IMR-90 (cell line): Measurements from ENCODE around the gene DOCK1. TPM values are rescaled to one million over a fixed set of nuclear protein-coding genes. Genes with fewer than 3 reads are reported as not detected.

Source experiments
- ATAC-seq: fragments of 200-7000 bp; cut with Tn5 transposase; 2 replicates; pipeline ENCODE4 v1.9.1; 2020; ENCODE audit warnings: low read depth, mild to moderate bottlenecking, moderate library complexity
- BruUV-seq: library from RNA; stranded (reverse); fragments of 400-500 nt; replicated peaks from 2 replicates; lab custom pipeline; 2021; lab: Mats Ljungman, UMichigan
- CTCF ChIA-PET: fragments of 300-600 bp; formaldehyde crosslinking; extraction: SDS; loops from one replicate; lab custom pipeline; 2021; ENCODE audit warnings: antibody characterized with exemption; lab: Yijun Ruan, JAX
- POLR2A ChIA-PET: fragments of 300-600 bp; sonication (Branson Sonifier 250); formaldehyde crosslinking; loops from one replicate; lab custom pipeline; 2022; ENCODE audit warnings: antibody characterized with exemption; ENCODE audit not compliant: unreplicated experiment; lab: Charles Lee
- DNase-seq: peaks from one replicate; pipeline ENCODE4 v3.0.0; 2013
- H2AFZ ChIP-seq: replicated peaks from 2 replicates; pipeline ENCODE3; 2013; ENCODE audit warnings: low read length, mild to moderate bottlenecking; ENCODE audit not compliant: poor library complexity
- H2AK5ac ChIP-seq: 2 replicates; pipeline ENCODE4 v1.6.1; 2013; ENCODE audit warnings: low read depth, low read length, inconsistent platforms
- H2AK9ac ChIP-seq: replicated peaks from 2 replicates; pipeline ENCODE3; 2013; ENCODE audit warnings: mild to moderate bottlenecking, low read depth, low read length, moderate library complexity; ENCODE audit not compliant: poor library complexity
- H2BK120ac ChIP-seq: 2 replicates; pipeline ENCODE4 v1.6.1; 2013; ENCODE audit warnings: low read depth, low read length, inconsistent platforms
- H2BK15ac ChIP-seq: 3 replicates; pipeline ENCODE4 v1.6.1; 2013; ENCODE audit warnings: low read depth, low read length, inconsistent platforms
- H2BK20ac ChIP-seq: 2 replicates; pipeline ENCODE4 v1.6.1; 2013; ENCODE audit warnings: low read depth, mild to moderate bottlenecking, inconsistent platforms, low read length, moderate library complexity
- H2BK5ac ChIP-seq: 2 replicates; pipeline ENCODE4 v1.6.1; 2013; ENCODE audit warnings: mild to moderate bottlenecking, low read depth, low read length, inconsistent platforms; ENCODE audit not compliant: poor library complexity, severe bottlenecking
- H3K14ac ChIP-seq: replicated peaks from 2 replicates; pipeline ENCODE4 v1.6.1; 2013; ENCODE audit warnings: low read depth, low read length, inconsistent platforms
- H3K18ac ChIP-seq: 2 replicates; pipeline ENCODE4 v1.6.1; 2013; ENCODE audit warnings: low read depth, low read length, control low read depth
- H3K23ac ChIP-seq: 2 replicates; pipeline ENCODE4 v1.6.1; 2013; ENCODE audit warnings: low read depth, low read length, inconsistent platforms
- H3K27ac ChIP-seq: 2 replicates; pipeline ENCODE4 v1.5.1; 2013; ENCODE audit warnings: mild to moderate bottlenecking, control low read depth, low read length; ENCODE audit not compliant: insufficient read depth
- H3K27me3 ChIP-seq: 2 replicates; pipeline ENCODE4 v1.6.1; 2013; ENCODE audit warnings: low read length; ENCODE audit not compliant: control insufficient read depth, insufficient read depth
- H3K36me3 ChIP-seq: 2 replicates; pipeline ENCODE4 v1.6.1; 2013; ENCODE audit warnings: low read length, mixed read lengths; ENCODE audit not compliant: control insufficient read depth, insufficient read depth
- H3K4ac ChIP-seq: 2 replicates; pipeline ENCODE4 v1.6.1; 2013; ENCODE audit warnings: low read depth, low read length, inconsistent platforms
- H3K4me1 ChIP-seq: 2 replicates; pipeline ENCODE4 v1.6.1; 2013; ENCODE audit warnings: low read length, mixed read lengths; ENCODE audit not compliant: control insufficient read depth, insufficient read depth
- H3K4me2 ChIP-seq: 2 replicates; pipeline ENCODE4 v1.6.1; 2013; ENCODE audit warnings: low read depth, mild to moderate bottlenecking, control low read depth, low read length, moderate library complexity
- H3K4me3 ChIP-seq: 2 replicates; pipeline ENCODE4 v1.5.1; 2013; ENCODE audit warnings: low read depth, mild to moderate bottlenecking, control low read depth, low read length, moderate library complexity; ENCODE audit not compliant: insufficient read depth
- H3K56ac ChIP-seq: 2 replicates; pipeline ENCODE4 v1.6.1; 2013; ENCODE audit warnings: low read length, inconsistent platforms; ENCODE audit not compliant: insufficient read depth; ENCODE audit errors: extremely low read depth
- H3K79me1 ChIP-seq, 2 experiments: 2 replicates each; pipeline ENCODE4 v1.6.1; 2013; ENCODE audit warnings: low read length in 2 of 2, inconsistent platforms in 1 of 2, low read depth in 1 of 2
- H3K9ac ChIP-seq: 2 replicates; pipeline ENCODE4 v1.6.1; 2013; ENCODE audit warnings: low read depth, low read length, control low read depth
- H3K9me1 ChIP-seq: 2 replicates; pipeline ENCODE4 v1.6.1; 2013; ENCODE audit warnings: low read length, inconsistent platforms; ENCODE audit not compliant: insufficient read depth
- H3K9me3 ChIP-seq: 2 replicates; pipeline ENCODE4 v1.6.1; 2013; ENCODE audit warnings: low read length; ENCODE audit not compliant: control insufficient read depth, insufficient read depth
- H4K20me1 ChIP-seq: 2 replicates; pipeline ENCODE4 v1.6.1; 2013; ENCODE audit warnings: low read length, inconsistent platforms; ENCODE audit not compliant: insufficient read depth
- H4K5ac ChIP-seq: 2 replicates; pipeline ENCODE4 v1.6.1; 2013; ENCODE audit warnings: mild to moderate bottlenecking, low read depth, low read length, control low read depth
- H4K8ac ChIP-seq, 2 experiments: 2 replicates each; pipeline ENCODE4 v1.6.1; 2013; ENCODE audit warnings: low read depth in 2 of 2, low read length in 2 of 2, control low read depth in 1 of 2, inconsistent platforms in 1 of 2
- H4K91ac ChIP-seq: 2 replicates; pipeline ENCODE4 v1.6.1; 2013; ENCODE audit warnings: low read depth, low read length, inconsistent platforms; ENCODE audit not compliant: insufficient read depth
- BHLHE40 ChIP-seq: fragments of 150-350 bp; IDR thresholded peaks from 2 replicates; pipeline ENCODE4 v1.6.1; 2016; ENCODE audit warnings: mild to moderate bottlenecking, low read depth, low read length
- MXI1 ChIP-seq: IDR thresholded peaks from 2 replicates; pipeline ENCODE4 v1.6.1; 2012; ENCODE audit warnings: low read depth, mild to moderate bottlenecking, low read length, moderate library complexity, borderline replicate concordance
- SMC3 ChIP-seq: fragments of 150-350 bp; IDR thresholded peaks from 2 replicates; pipeline ENCODE4 v1.6.1; 2016; ENCODE audit warnings: low read depth, mild to moderate bottlenecking, antibody characterized with exemption, low read length, moderate library complexity
- WGBS, 2 experiments: methylation state at CpG; one replicate each; pipeline versions ENCODE4 v1.1.5 to v1.1.7; 2013; ENCODE audit warnings: missing lambda C conversion rate in 2 of 2; ENCODE audit not compliant: insufficient read length in 1 of 2; ENCODE audit errors: extremely low coverage in 2 of 2; 5-methylcytosine and 5-hydroxymethylcytosine counted together
- dilution Hi-C: fragments of 300-500 bp; cut with HindIII; formaldehyde crosslinking; loops from one replicate; pipeline ENCODE4 v1.14.3; 2018; ENCODE audit warnings: low sequenced_read_pairs; ENCODE audit not compliant: unreplicated experiment
- in situ Hi-C: fragments of 300-500 bp; cut with MboI; formaldehyde crosslinking; loops from 3 replicates; pipeline ENCODE4 v1.14.3; 2019; ENCODE audit warnings: low sequenced_read_pairs, inconsistent platforms, mixed read lengths
- intact Hi-C: fragments of 100-400 bp; cut with micrococcal nuclease; formaldehyde crosslinking; loops from 2 replicates; pipeline ENCODE4 v1.10.0; 2022
- polyA plus RNA-seq, 3 experiments: library from polyadenylated mRNA; depleted of rRNA; stranded (reverse); fragments of >200 nt; gene quantifications; 2 replicates each; pipeline ENCODE4 v1.2.3, GENCODE V29; 2012; ENCODE audit warnings: low replicate concordance in 1 of 3
- total RNA-seq: library from RNA; depleted of rRNA; stranded (reverse); fragments of >200 nt; gene quantifications from 2 replicates; pipeline ENCODE4 v1.2.3, GENCODE V29; 2012
- TF ChIP-seq, protein P1 (sequence below): conservative IDR thresholded peaks from 2 replicates; pipeline ENCODE4 v1.5.1; 2012; ENCODE audit warnings: mild to moderate bottlenecking, low read depth, low read length, improper control_type of control experiment

The DOCK1 gene
- total and polyA plus RNA-seq, 2 of the 4 experiments (the other 2 are of a cell fraction) = 28.2 to 71.0 TPM

DNA sequence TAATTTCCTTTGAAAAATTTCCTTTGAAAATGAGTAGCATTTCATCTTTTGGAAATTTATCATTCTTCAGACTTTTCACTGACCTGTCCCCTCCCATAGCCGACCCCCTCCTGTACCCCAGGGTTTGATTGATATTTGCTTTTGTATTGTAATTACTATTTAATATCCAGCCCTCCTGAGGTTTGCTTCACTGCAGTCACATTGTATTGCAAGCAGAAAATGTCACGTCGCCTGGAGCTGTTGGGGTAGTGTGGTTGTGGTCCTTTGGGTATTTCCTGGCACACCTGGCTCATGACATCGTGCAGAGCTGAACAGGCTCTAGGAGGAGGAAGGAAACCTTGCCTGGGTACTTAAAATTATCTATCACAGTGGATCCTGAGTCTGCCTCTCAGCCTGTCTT is 175.1 kb downstream of the DOCK1 start:
- intact Hi-C loops (loop anchor here (10.0 kb wide), 1 partner anchor 774 kb away; no protein-coding TSS in a partner anchor), dilution Hi-C loops (no loop called here)

More for the DNA sequence above, 175.1 kb downstream of the DOCK1 start:
- no peak overlapping the region for H3K4me2 ChIP-seq
- in situ Hi-C loops = no loop called here
- H4K5ac ChIP-seq = no peak overlapping the region
- no peak overlapping the region for H4K8ac ChIP-seq
- no peak overlapping the region for H2AK9ac ChIP-seq
- no peak overlapping the region for H2BK15ac ChIP-seq
- H3K4me1 ChIP-seq = no peaks in the 10 kb centered on the region
- H3K36me3 ChIP-seq = peaks cover 40% of the 10 kb centered on the region
- H2AFZ ChIP-seq = no peak overlapping the region
- no peak for DNase-seq
- no TSS peak for BruUV-seq
- no peak overlapping the region for H4K91ac ChIP-seq
- no peak overlapping the region for H2BK120ac ChIP-seq
- no peak overlapping the region for H3K9ac ChIP-seq
- ChIA-PET CTCF (no interaction called here), POLR2A (no interaction called here)
- ATAC-seq = no peak
- no peak for TF ChIP-seq SMC3
- no peak for TF ChIP-seq BHLHE40
- no peak for TF ChIP-seq MXI1
- TF ChIP-seq, protein P1, sequence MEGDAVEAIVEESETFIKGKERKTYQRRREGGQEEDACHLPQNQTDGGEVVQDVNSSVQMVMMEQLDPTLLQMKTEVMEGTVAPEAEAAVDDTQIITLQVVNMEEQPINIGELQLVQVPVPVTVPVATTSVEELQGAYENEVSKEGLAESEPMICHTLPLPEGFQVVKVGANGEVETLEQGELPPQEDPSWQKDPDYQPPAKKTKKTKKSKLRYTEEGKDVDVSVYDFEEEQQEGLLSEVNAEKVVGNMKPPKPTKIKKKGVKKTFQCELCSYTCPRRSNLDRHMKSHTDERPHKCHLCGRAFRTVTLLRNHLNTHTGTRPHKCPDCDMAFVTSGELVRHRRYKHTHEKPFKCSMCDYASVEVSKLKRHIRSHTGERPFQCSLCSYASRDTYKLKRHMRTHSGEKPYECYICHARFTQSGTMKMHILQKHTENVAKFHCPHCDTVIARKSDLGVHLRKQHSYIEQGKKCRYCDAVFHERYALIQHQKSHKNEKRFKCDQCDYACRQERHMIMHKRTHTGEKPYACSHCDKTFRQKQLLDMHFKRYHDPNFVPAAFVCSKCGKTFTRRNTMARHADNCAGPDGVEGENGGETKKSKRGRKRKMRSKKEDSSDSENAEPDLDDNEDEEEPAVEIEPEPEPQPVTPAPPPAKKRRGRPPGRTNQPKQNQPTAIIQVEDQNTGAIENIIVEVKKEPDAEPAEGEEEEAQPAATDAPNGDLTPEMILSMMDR = no peak
- H3K4ac ChIP-seq = no peak overlapping the region
- no peaks in the 10 kb centered on the region for H3K27me3 ChIP-seq
- no peak overlapping the region for H2AK5ac ChIP-seq
- no peak overlapping the region for H3K4me3 ChIP-seq
- H4K20me1 ChIP-seq = 0 out of 2 replicates have a peak, but pooled peaks cover 3% of the 10 kb centered on the region
- no peak overlapping the region for H3K23ac ChIP-seq
- no peak overlapping the region for H2BK5ac ChIP-seq
- no peak overlapping the region for H2BK20ac ChIP-seq
- no peak overlapping the region for H3K56ac ChIP-seq
- no peak overlapping the region for H3K18ac ChIP-seq
- H3K27ac ChIP-seq = no peak overlapping the region
- H3K79me1 ChIP-seq = peaks cover 15% of the 10 kb centered on the region in 2 experiments; a peak in 3 of 4 replicates
- H3K9me1 ChIP-seq = peaks cover 14% of the 10 kb centered on the region
- H3K9me3 ChIP-seq = no peaks in the 10 kb centered on the region
- H3K14ac ChIP-seq = no peak overlapping the region
- WGBS, 2 experiments = no CpG with 5 or more reads among the region's 4 CpGs
